IPS DF 4.7 (cell line): ENCODE results near the gene TDRD1.
A peak's percentile ranks its signal among the peaks of the same experiment; 100 is the strongest.

Experiments used
- DNase-seq: peaks from one replicate; pipeline ENCODE4 v3.0.0-alpha.2; 2013; ENCODE audit warnings: low spot score; ENCODE audit errors: extremely low read depth

The TDRD1 gene

GRCh38 chr10:114173921-114174694 is 5.0 kb upstream of the TDRD1 start, which contains the start of gene CCDC186:
TSS of gene CCDC186 (minus strand) at chr10:114174203. CDS start at chr10:114163268, 10,935 bp downstream.
- DNase-seq, result no peak

GRCh38 chr10:114174695-114175188 is 4.4 kb upstream of the TDRD1 start:
- DNase-seq, result no peak

- DNase-seq, result no peak
These were observed 3.5 kb upstream of the TDRD1 start for GRCh38 chr10:114175667-114176066.

GRCh38 chr10:114176511-114176910 is 2.6 kb upstream of the TDRD1 start:
- no peak for DNase-seq

GRCh38 chr10:114179747-114180146 is 594 bp downstream of the TDRD1 start:
- no peak for DNase-seq

GRCh38 chr10:114180937-114181336 is 1.8 kb downstream of the TDRD1 start:
- DNase-seq, result no peak

GRCh38 chr10:114181971-114182370 is 2.8 kb downstream of the TDRD1 start:
- DNase-seq, result no peak

- no peak for DNase-seq
These were observed 4.4 kb downstream of the TDRD1 start for GRCh38 chr10:114183563-114183962.

- DNase-seq, result no peak
These were observed 5.1 kb downstream of the TDRD1 start for GRCh38 chr10:114184276-114184675.

GRCh38 chr10:114188001-114188400 is 8.8 kb downstream of the TDRD1 start:
- no peak for DNase-seq

GRCh38 chr10:114188900-114189299 is 9.7 kb downstream of the TDRD1 start:
- DNase-seq, result no peak

GRCh38 chr10:114189700-114190099 is 10.5 kb downstream of the TDRD1 start:
- no peak for DNase-seq

- no peak for DNase-seq
These were observed 15.9 kb downstream of the TDRD1 start for GRCh38 chr10:114195079-114195478.

- no peak for DNase-seq
These were observed 20.1 kb downstream of the TDRD1 start for GRCh38 chr10:114199239-114199638.

GRCh38 chr10:114202812-114203211 is 23.7 kb downstream of the TDRD1 start:
- no peak for DNase-seq

GRCh38 chr10:114206902-114207301 is 27.7 kb downstream of the TDRD1 start:
- no peak for DNase-seq

GRCh38 chr10:114207349-114207748 is 28.2 kb downstream of the TDRD1 start:
- DNase-seq, result no peak

- peak; percentile 11 for DNase-seq
These were observed 29.2 kb downstream of the TDRD1 start for GRCh38 chr10:114208351-114208750.

GRCh38 chr10:114212153-114212552 is 33.0 kb downstream of the TDRD1 start:
- DNase-seq, result no peak

GRCh38 chr10:114215033-114215432 is 35.9 kb downstream of the TDRD1 start:
- no peak for DNase-seq

- no peak for DNase-seq
These were observed 41.1 kb downstream of the TDRD1 start for GRCh38 chr10:114220281-114220680.

- no peak for DNase-seq
These were observed 42.1 kb downstream of the TDRD1 start for GRCh38 chr10:114221235-114221634.

- DNase-seq, result no peak
These were observed 43.9 kb downstream of the TDRD1 start for GRCh38 chr10:114223066-114223465.
